Measurements from ENCODE around the gene KCNH2. TPM values are rescaled to one million over a fixed set of nuclear protein-coding genes. Genes with fewer than 3 reads are reported as not detected.

KCNH2 gene
- total and polyA plus RNA-seq, 8 donors = 1.4 to 27.9 (median 3.9) TPM

DNA sequence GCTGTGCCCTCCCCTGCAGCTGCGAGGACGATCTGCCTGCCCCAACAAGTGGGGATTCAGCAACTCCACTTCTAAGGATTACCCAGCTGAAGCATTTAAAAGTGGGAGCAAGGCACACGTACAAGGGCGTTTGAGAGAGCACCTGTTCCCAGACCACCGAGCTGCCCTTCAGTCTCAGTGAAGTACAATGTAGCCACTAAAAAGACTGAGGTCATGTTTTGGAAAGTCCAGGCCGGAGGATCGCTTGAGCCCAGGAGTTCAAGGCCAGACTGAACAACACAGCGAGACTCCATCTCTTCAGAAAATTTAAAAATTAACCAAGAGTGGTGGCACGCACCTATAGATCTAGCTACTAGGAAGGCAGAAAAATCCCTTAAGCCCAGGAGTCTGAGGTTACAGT, 27.4 kb upstream of the KCNH2 start:
- Histone ChIP-seq H3K36me3 (no peaks in the 10 kb centered on the region), H3K4me1 (no peaks in the 10 kb centered on the region), H3K27me3 (no peaks in the 10 kb centered on the region), H3K9me3 (no peaks in the 10 kb centered on the region), H3K27ac (no peak overlapping the region), H3K4me3 (no peak overlapping the region)
- DNase-seq (no peak), ATAC-seq (no peak), FAIRE-seq (no peak)
- intact Hi-C loops (cut with DNase I) = no loop called here
- WGBS, 2 donors = 49 to 63% methylated on average over 9 of the region's 9 CpGs
- TF ChIP-seq, protein P1, sequence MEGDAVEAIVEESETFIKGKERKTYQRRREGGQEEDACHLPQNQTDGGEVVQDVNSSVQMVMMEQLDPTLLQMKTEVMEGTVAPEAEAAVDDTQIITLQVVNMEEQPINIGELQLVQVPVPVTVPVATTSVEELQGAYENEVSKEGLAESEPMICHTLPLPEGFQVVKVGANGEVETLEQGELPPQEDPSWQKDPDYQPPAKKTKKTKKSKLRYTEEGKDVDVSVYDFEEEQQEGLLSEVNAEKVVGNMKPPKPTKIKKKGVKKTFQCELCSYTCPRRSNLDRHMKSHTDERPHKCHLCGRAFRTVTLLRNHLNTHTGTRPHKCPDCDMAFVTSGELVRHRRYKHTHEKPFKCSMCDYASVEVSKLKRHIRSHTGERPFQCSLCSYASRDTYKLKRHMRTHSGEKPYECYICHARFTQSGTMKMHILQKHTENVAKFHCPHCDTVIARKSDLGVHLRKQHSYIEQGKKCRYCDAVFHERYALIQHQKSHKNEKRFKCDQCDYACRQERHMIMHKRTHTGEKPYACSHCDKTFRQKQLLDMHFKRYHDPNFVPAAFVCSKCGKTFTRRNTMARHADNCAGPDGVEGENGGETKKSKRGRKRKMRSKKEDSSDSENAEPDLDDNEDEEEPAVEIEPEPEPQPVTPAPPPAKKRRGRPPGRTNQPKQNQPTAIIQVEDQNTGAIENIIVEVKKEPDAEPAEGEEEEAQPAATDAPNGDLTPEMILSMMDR (IDR thresholded peaks at IDR 0.05) = no peak

DNA sequence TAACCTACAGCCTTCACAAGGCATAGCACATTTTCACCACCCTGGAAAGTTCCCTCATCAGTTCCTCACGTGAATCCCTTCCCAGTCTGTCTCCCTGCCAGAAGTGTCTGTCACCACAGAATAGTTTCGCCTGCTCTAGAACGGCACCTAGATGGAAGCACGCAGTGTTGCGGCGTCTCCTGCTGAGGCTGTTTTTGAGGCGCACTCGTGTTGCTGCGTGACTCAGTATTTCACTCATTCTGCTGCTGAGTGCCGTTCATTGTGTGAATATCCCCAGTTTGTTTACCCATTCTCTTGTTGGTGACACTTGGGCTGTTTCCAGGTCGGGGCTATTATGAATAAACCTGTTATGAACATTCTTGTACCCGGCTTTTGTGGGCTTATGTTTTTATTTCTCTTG, 25.5 kb upstream of the KCNH2 start:
- intact Hi-C loops (cut with DNase I) = no loop called here
- peak in 2 of 4 donors; percentile 40 to 54 for ATAC-seq
- Histone ChIP-seq H3K9me3 (no peaks in the 10 kb centered on the region), H3K4me3 (no peak overlapping the region), H3K27ac (no peak overlapping the region), H3K4me1 (no peaks in the 10 kb centered on the region), H3K27me3 (no peaks in the 10 kb centered on the region), H3K36me3 (no peaks in the 10 kb centered on the region)
- WGBS, 2 donors = 37 to 47% methylated on average over 12 of the region's 12 CpGs
- DNase-seq = no peak
- FAIRE-seq = no peak
- TF ChIP-seq, protein P1 (IDR thresholded peaks at IDR 0.05) = no peak

DNA sequence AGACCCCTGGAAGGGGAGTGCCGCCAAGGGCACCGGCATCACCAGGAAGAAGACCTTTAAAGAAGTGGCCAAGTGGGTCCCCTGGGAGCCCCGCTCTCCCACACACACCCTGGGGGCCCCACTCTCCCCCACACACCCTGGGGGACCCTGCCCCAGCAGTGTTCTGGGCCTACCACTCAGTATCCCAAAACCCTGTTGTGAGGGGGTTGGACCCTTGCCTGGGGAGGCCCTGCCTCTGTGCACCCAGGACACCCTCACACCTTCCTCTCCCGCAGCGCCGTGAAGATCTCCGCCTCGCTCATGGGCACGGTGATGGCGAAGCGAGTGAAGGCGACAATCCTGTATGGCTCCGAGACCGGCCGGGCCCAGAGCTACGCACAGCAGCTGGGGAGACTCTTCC, 23.4 kb upstream of the KCNH2 start:
- Histone ChIP-seq H3K36me3 (no peaks in the 10 kb centered on the region), H3K27ac (no peak overlapping the region), H3K27me3 (no peaks in the 10 kb centered on the region), H3K4me3 (no peak overlapping the region), H3K9me3 (no peaks in the 10 kb centered on the region), H3K4me1 (no peaks in the 10 kb centered on the region)
- WGBS, 2 donors = 92 to 94% methylated on average over 16 of the region's 16 CpGs
- no peak for ATAC-seq
- TF ChIP-seq, protein P1 (IDR thresholded peaks at IDR 0.05) = no peak
- FAIRE-seq = no peak
- no peak for DNase-seq
- intact Hi-C loops (cut with DNase I) = no loop called here

DNA sequence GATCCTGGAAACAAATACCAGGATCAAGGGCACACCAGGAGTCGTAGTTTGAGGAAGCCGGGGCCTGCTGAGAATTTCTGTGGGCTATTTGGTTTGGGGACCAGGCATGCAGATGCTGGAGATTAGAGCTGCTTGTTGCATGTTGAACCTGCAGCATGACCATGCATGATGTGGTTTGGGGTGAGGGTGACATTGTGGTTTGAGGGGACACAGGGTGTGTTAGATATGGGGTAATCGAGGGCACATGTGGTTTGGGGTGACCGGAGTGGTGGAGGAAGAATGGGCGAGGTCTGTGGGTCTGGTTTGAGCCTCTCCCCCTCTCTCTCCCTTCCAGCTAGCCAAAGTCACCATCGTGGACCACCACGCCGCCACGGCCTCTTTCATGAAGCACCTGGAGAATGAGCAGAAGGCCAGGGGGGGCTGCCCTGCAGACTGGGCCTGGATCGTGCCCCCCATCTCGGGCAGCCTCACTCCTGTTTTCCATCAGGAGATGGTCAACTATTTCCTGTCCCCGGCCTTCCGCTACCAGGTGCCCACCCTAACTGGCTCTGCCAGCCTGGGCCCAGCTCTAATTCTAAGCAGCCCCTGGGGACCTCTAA, 22.9 kb upstream of the KCNH2 start:
- FAIRE-seq (no peak), ATAC-seq (no peak)
- no peaks in the 10 kb centered on the region for H3K9me3 ChIP-seq

More for the DNA sequence above, 22.9 kb upstream of the KCNH2 start:
- TF ChIP-seq, protein P1 (IDR thresholded peaks at IDR 0.05) = no peak
- DNase-seq = no peak
- no peak overlapping the region for H3K4me3 ChIP-seq
- no peaks in the 10 kb centered on the region for H3K36me3 ChIP-seq
- intact Hi-C loops (cut with DNase I) = no loop called here
- 86 to 88% methylated on average over 12 to 13 of the region's 13 CpGs for WGBS, 2 donors
- H3K27me3 ChIP-seq = no peaks in the 10 kb centered on the region
- H3K4me1 ChIP-seq = no peaks in the 10 kb centered on the region
- H3K27ac ChIP-seq = no peak overlapping the region

Data from pancreas (tissue), 10 donors.